NCI-H82 treated with DMSO at 0.1 percent for 48 hours (cell line): ENCODE measurements around the gene UBXN2A.
"Not testable (repeated sequence)": the region's sequence is repeated elsewhere in the genome, so short reads cannot be mapped to it uniquely, and the experiment has no call there.

Source experiments
- DNase-seq: peaks from one replicate; lab custom pipeline; 2025; ENCODE audit not compliant: unreplicated experiment; lab: John Stamatoyannopoulos, UW

Gene UBXN2A

DNA sequence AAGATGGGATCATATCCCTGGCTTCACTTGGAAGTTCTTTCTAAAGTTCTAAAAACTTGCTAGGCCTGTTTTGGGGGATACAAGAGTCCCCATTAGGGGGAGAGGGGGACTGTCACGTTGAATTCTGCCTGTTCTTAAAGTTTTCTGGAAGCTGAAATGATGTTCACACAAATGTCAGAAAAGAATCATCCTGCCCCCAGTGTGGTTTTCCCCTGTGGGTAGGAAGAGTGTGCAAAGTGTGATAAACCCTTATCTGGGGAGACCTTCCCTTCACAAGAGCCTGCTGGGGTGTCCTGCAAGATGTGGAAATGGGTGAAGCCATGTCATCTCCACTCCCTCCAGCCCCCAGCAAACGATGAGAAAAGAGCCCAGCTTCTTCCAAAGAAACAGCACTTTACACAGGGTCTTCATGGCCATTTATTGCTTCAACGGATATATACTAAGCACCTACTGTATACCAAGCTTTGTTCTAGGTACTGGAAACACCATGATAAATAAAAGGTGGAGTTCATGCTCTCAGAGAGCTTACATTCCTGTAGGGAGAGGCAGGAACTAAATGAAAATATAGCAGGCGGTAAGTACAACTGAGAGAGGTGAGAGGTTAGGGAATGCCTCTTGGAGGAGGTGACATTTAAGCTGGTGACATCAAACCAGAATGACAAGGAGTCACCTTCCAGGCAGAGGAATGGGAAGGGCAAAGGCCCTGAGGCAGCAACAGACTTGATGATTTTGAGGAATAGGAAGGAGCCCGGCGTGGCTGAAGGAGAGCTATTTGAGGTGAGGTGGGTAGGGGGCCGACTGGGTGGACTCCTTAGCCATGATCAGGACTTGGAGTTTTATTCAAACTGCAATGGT lies 71.2 kb downstream of the UBXN2A start:
- DNase-seq, result no peak

DNA sequence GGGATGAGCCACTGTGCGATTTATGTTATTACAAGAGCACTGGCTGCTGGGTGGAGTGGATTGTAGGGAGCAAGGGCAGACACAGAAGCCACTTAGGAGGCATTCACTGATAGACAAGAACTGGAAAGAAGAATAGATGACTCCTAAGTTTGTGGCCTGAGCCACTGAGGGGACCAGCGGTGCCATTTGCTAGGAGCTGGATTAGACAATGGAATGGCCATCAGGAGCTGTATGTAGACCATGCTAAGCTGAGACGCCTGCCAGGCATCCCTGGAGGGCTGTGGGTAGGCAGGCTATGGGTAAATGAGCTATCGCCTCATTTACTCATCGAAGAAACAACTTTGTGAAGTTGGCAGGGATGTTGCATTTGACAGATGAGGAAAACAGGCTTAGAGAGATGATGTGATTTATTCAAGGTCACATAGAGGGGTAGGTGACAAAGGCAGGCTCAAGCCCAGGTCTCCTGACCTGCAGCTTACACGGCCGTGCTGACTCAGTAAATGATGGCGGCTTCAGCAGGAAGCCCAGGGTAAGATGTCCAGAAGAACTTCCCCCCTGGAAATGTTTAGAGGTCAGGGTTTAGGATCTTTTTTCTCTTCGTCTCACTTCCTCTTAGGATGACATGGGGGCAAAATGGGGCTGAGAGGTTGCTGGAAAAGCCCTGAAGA lies 72.4 kb downstream of the UBXN2A start:
- no peak for DNase-seq

DNA sequence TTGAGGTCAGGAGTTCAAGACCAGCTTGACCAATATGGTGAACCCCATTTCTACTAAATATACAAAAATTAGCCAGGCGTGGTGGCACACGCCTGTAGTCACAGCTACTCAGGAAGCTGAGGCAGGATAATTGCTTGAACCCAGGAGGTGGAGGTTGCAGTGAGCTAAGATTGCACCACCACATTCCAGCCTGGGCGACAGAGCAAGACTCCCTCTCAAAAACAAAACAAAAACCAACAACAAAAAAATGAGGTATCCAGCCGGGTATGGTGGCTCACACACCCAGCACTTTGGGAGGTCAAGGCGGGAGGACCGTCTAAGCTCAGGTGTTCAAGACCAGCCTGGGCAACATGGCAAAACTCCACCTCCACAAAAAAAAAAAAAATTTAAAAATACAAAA lies 74.6 kb downstream of the UBXN2A start:
- DNase-seq, result not testable (repeated sequence)

DNA sequence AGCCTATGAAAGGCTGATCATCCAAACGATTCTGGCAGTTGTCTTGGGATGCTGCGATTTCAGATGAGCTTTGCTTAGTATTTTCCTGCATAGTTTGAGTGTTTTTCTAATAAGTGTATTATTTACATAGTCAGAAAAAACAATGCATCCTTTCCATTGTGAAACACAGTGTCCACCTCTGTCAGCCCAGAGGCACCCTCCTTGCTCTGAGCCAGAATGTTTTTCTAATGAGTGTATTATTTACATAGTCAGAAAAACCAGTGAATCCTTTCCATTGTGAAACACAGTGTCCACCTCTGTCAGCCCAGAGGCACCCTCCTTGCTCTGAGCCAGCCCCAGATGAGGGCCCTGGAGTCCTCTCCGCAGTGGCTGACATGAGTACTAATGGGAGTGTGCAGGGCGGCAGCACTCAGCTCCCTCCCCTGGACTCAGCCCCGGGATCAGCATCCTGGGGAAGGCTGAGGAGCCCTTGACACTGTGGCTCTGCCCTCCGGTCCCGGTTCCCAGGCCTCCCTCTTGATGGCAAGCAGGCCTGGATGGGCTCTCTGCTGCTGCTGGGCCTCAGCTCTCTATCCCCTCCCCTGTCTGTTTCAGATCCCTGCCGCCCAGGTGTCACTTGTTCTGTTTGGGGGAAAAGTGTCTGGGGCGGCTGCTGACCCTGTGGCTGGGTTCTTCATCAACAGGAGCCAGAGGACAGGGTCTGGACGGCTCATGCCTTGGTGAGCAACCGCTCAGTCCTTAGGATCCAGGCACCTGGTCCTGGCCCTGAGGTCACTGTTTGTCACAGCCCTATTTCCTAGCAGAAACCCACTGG lies 75.5 kb downstream of the UBXN2A start:
- DNase-seq, result no peak

GRCh38 chr2:24016376-24016761 lies 76.1 kb downstream of the UBXN2A start:
- no peak for DNase-seq

DNA sequence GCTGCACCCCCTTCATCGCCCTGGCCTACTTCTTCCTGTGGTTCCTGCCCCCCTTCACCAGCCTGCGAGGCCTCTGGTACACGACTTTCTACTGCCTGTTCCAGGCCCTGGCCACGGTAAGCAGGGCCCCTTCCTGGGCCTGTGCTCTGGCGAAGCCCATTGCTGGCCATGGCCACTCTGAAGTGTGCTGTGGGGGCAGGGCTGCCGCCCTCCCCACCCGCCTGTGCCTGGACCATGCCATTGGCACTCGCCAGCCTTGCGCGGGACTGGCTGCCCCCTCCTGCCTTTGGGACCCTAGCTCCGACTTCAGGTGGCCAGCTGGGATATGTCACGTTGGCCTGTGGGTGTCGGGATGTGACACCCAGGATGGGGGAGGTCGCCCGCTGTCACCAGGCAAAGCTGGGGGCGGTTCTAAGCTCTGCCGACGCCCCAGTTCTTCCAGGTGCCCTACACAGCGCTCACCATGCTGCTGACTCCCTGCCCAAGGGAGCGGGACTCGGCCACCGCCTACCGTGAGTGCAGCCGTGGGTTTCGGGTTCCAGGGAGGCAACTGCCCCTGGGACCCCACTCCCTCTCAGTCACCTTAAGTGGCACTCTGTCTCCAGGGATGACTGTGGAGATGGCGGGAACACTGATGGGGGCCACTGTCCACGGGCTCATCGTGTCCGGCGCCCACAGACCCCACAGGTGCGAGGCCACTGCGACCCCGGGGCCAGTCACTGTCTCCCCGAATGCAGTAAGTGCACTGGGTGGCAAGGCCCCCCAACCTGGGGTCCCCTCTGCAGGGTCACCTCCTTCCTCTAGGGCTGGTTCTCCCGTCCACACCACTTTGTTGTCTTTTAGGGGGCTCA lies 76.8 kb downstream of the UBXN2A start:
- no peak for DNase-seq

GRCh38 chr2:24017711-24018110 lies 77.4 kb downstream of the UBXN2A start:
- DNase-seq, result no peak

GRCh38 chr2:24018241-24018640 lies 78.0 kb downstream of the UBXN2A start:
- no peak for DNase-seq

- DNase-seq, result no peak
These were observed 79.5 kb downstream of the UBXN2A start for GRCh38 chr2:24019729-24020128.

DNA sequence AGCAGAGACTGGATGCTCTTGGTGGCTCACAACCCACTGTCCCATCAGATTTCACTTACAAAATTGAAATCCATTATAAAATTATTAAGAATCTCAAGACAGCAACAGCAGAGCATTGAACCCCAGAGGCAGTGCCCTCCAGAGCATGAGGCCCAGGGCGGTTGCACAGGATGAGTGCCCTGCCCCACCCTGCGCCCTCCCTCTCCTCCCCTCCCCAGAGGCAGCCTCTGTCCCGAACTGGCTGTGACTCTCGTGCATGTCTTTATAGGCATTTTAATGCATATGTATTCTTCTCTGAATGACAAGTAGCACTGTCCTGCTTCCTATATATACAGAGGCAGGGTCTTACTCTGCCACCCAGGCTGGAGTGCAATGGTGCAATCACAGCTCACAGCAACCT lies 80.0 kb downstream of the UBXN2A start:
- DNase-seq, result no peak

DNA sequence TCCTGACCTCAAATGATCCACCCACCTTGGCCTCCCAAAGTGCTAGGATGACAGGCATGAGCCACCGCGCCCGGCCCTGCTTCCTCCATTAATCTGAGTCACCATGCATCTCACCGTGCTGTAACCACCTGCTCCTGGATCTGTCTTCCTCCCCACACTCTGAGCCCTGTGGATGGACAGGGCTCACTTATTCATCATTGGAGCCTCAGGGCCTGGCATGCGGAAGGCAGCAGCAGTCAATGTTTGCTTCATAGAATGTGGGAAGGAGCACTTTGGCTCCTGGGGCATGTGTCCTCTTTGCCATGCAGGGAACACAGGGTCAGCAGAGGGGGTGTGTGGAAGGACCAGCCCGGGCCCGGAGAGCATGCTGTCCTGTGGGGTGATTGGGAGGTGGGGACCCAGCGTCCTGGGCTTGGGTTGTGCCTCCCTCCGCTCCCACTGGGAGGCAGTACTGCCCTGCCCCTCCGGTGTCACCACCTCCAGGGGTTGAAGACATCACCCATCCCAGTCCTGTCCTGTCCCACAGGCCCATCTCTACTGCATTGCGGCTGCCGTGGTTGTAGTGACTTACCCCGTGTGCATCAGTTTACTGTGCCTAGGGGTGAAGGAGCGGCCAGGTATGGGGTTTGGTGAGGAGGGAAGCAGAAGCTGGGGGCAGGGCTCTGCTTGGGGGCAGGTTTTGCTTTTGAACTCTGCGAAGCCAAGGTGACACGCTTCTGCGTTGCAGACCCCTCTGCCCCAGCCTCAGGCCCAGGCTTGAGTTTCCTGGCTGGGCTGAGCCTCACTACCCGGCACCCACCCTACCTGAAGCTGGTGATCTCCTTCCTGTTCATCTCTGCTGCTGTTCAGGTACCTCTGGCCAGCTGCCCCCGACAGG lies 81.1 kb downstream of the UBXN2A start:
- no peak for DNase-seq

- DNase-seq, result no peak
These were observed 82.2 kb downstream of the UBXN2A start for GRCh38 chr2:24022324-24022974.

DNA sequence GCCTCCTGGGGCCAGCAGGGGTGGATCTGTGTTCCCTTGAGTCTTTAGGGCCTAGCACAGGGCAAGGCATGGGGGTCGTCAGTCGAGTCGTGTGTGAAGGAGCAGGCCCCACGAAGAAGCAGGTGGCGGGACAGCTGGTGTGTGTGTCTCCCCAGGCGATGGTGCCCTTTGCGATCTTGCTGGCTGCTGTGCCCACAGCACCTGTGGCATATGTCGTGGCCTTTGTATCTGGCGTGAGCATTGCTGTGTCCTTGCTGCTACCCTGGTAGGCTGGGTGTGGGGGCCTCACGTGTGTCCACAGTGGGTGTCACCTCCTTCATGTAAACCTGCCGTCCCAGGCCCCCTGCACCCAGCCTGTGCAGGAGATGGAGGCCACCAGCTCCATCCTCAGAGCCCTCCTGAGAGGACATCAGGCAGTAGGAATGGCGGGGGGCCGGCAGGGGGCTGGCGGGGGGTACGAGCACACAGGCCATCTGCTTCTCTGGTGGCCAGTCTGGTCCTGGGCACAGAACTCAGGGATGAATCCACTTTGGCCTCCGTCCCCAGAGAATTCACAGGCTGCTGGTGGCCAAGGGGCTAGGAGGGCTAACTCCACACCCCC lies 82.8 kb downstream of the UBXN2A start:
- no peak for DNase-seq

DNA sequence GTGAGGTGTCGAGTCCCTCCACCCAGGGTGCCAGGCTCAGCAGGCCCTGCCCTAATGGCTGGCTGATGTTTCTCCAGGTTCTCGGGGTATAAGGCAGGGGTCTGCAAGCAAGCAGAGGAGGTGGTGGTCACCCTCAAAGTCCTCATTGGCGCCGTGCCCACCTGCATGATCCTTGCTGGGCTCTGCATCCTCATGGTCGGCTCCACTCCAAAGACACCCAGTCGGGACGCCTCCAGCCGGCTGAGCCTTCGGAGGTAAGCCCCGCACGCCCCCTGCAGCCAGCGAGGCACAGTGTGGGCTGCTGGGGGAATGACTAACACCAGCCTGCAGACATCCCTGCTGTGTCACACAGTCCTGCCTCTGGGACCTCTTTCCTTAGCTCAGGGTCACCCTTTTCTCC lies 83.8 kb downstream of the UBXN2A start:
- DNase-seq, result no peak

- DNase-seq, result no peak
These were observed 84.9 kb downstream of the UBXN2A start for GRCh38 chr2:24024996-24025663.

DNA sequence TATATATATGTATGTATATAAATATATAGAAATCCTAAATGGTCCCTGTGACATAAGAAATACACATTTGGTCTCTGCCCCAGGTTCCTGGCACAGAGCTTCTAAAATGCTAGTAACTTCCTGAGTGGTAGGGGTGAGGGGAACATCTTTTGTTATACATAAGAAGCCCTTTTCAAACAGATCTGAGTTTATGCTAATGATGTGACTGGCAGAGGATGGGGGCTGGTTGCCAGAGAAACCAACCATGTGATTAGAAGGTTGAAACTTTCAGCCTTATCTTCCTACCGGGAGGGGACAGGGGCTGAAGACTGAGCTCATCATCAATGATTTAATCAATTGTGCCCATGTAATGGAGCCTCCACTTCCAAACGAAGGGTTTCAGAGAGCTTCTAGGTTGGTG lies 86.0 kb downstream of the UBXN2A start:
- DNase-seq, result no peak

- no peak for DNase-seq
These were observed 98.7 kb downstream of the UBXN2A start for GRCh38 chr2:24038786-24039499.

GRCh38 chr2:24040511-24040910 lies 100.2 kb downstream of the UBXN2A start:
- no peak for DNase-seq
